Gastrocnemius medialis (tissue), 4 donors: ENCODE results near the gene OPCML.

ENCODE experiments used
- POLR2A ChIP-seq, 2 donors: fragments of 450-650 bp; IDR thresholded peaks; one replicate each; pipeline ENCODE4 v1.6.1; 2017; ENCODE audit warnings: antibody characterized with exemption in 2 of 2, mild to moderate bottlenecking in 2 of 2, moderate library complexity in 2 of 2
- TF ChIP-seq, protein P1 (sequence below), 5 experiments: fragments of 450-650 bp in 3 of 5; fragments of 200-600 bp in 2 of 5; sonication (generic) in 2 of 5; IDR thresholded peaks in 4 of 5; conservative IDR thresholded peaks in 1 of 5; 1 replicate in 4 of 5; 2 replicates in 1 of 5; pipeline ENCODE4 v1.5.1; 2016 to 2019; ENCODE audit warnings: antibody characterized with exemption in 5 of 5, mild to moderate bottlenecking in 3 of 5, moderate library complexity in 3 of 5

DNA sequence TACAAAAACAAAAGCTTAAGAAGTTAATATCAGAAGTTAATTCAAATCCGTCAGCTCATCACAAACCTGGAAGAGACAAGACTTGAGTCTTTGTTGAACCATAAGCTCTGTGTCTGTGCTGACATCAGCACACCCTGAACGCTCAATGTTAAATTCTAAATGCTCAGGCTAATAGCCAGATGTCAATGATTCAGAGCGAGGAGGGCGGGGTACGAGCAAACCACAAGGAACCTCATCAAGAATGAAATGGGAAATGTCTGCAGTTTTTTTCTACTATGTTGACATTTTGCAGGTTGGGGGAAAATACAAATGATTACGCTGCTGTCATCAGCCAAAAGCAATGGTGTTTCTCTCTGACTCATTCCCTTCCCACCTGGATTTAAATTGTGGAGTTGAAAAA is 1104.7 kb downstream of the OPCML start:
- TF ChIP-seq POLR2A (IDR thresholded peaks at IDR 0.05), result no peak
- TF ChIP-seq, protein P1, sequence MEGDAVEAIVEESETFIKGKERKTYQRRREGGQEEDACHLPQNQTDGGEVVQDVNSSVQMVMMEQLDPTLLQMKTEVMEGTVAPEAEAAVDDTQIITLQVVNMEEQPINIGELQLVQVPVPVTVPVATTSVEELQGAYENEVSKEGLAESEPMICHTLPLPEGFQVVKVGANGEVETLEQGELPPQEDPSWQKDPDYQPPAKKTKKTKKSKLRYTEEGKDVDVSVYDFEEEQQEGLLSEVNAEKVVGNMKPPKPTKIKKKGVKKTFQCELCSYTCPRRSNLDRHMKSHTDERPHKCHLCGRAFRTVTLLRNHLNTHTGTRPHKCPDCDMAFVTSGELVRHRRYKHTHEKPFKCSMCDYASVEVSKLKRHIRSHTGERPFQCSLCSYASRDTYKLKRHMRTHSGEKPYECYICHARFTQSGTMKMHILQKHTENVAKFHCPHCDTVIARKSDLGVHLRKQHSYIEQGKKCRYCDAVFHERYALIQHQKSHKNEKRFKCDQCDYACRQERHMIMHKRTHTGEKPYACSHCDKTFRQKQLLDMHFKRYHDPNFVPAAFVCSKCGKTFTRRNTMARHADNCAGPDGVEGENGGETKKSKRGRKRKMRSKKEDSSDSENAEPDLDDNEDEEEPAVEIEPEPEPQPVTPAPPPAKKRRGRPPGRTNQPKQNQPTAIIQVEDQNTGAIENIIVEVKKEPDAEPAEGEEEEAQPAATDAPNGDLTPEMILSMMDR (IDR thresholded peaks at IDR 0.05 in 4 of 5, conservative IDR thresholded peaks at IDR 0.05 in 1 of 5), result no peak
